CD4-positive, CD25-positive, alpha-beta regulatory T cell (primary cell): ENCODE data around the gene KLRC4. TPM values are rescaled to one million over a fixed set of nuclear protein-coding genes. Genes with fewer than 3 reads are reported as not detected.
"Not testable (repeated sequence)": the region's sequence is repeated elsewhere in the genome, so short reads cannot be mapped to it uniquely, and the experiment has no call there.

ENCODE experiments used
- ATAC-seq, 2 donors: fragments of 150-1000 bp; cut with Tn5 transposase; one replicate each; pipeline ENCODE4 v1.10.0; 2021; ENCODE audit warnings: low read depth in 2 of 2, moderate number of reproducible peaks in 2 of 2, moderate library complexity in 1 of 2
- DNase-seq, 3 donors: peaks; one replicate each; pipeline versions ENCODE4 v3.0.0 to v3.0.0-alpha.2; 2012 to 2022; ENCODE audit warnings: mixed read lengths in 1 of 3
- H3K27ac ChIP-seq: one replicate; pipeline ENCODE4 v1.7.0; 2013; ENCODE audit warnings: mild to moderate bottlenecking, low read length; ENCODE audit not compliant: insufficient read depth, poor library complexity, severe bottlenecking
- H3K27me3 ChIP-seq: one replicate; pipeline ENCODE4 v1.7.0; 2013; ENCODE audit warnings: low read length; ENCODE audit not compliant: control insufficient read depth, insufficient read depth
- H3K36me3 ChIP-seq: one replicate; pipeline ENCODE4 v1.7.0; 2013; ENCODE audit warnings: mild to moderate bottlenecking, low read length, moderate library complexity; ENCODE audit not compliant: control insufficient read depth, insufficient read depth
- H3K4me1 ChIP-seq: 2 replicates; pipeline ENCODE4 v1.7.0; 2013; ENCODE audit warnings: mild to moderate bottlenecking, low read length; ENCODE audit not compliant: insufficient read depth, control insufficient read depth, poor library complexity, severe bottlenecking
- H3K4me3 ChIP-seq: one replicate; pipeline ENCODE4 v1.7.0; 2013; ENCODE audit warnings: low read depth, mild to moderate bottlenecking, low read length, moderate library complexity
- H3K9me3 ChIP-seq, 2 experiments: 1 replicate in 1 of 2; 2 replicates in 1 of 2; pipeline ENCODE4 v1.7.0; 2013; ENCODE audit warnings: low read length in 2 of 2, mild to moderate bottlenecking in 1 of 2, moderate library complexity in 1 of 2; ENCODE audit not compliant: control insufficient read depth in 2 of 2
- H3K27ac Mint-ChIP-seq, 3 donors: one replicate each; pipeline ENCODE4 v1.8.0; 2020 to 2022; ENCODE audit warnings: mild to moderate bottlenecking in 3 of 3, mixed read lengths in 3 of 3, moderate library complexity in 2 of 3
- H3K27me3 Mint-ChIP-seq: one replicate; pipeline ENCODE4 v1.8.0; 2022; ENCODE audit warnings: mild to moderate bottlenecking, mixed read lengths
- H3K36me3 Mint-ChIP-seq: one replicate; pipeline ENCODE4 v1.8.0; 2020; ENCODE audit warnings: mixed read lengths
- H3K4me1 Mint-ChIP-seq, 4 donors: one replicate each; pipeline ENCODE4 v1.8.0; 2020 to 2022; ENCODE audit warnings: mixed read lengths in 4 of 4, mild to moderate bottlenecking in 1 of 4
- H3K4me3 Mint-ChIP-seq, 4 donors: one replicate each; pipeline ENCODE4 v1.8.0; 2020 to 2022; ENCODE audit warnings: mild to moderate bottlenecking in 4 of 4, mixed read lengths in 4 of 4, moderate library complexity in 3 of 4
- H3K9me3 Mint-ChIP-seq, 7 donors: one replicate each; pipeline ENCODE4 v1.8.0; 2020 to 2022; ENCODE audit warnings: mixed read lengths in 7 of 7, mild to moderate bottlenecking in 3 of 7, moderate library complexity in 2 of 7
- polyA plus RNA-seq, 4 donors: library from polyadenylated mRNA; unstranded; fragments of 300-500 nt; fragmentation: Illumina TruSeq; gene quantifications; one replicate each; pipeline ENCODE4 v1.2.3, GENCODE V29; 2021
- total RNA-seq: library from RNA; stranded (reverse); gene quantifications from one replicate; pipeline ENCODE4 v1.2.3, GENCODE V29; 2022

KLRC4 gene
- total and polyA plus RNA-seq, 5 donors from 2014 or later = not detected

GRCh38 chr12:10396176-10396575 is 13.4 kb downstream of the KLRC4 start:
- H3K27ac Mint-ChIP-seq, H3K27ac ChIP-seq, H3K4me3 Mint-ChIP-seq, H3K9me3 ChIP-seq, H3K27me3 ChIP-seq, H3K36me3 ChIP-seq, H3K4me1 ChIP-seq, H3K4me3 ChIP-seq, H3K36me3 Mint-ChIP-seq, DNase-seq, H3K9me3 Mint-ChIP-seq, H3K4me1 Mint-ChIP-seq, ATAC-seq: not testable (repeated sequence)
- H3K27me3 Mint-ChIP-seq = peaks cover 10% of the 10 kb centered on the region

GRCh38 chr12:10395390-10395998 is 14.1 kb downstream of the KLRC4 start:
- Mint-ChIP-seq H3K9me3 (no peaks in the 10 kb centered on the region), H3K4me1 (peaks cover 0 to 4% (median 0%) of the 10 kb centered on the region in 4 donors), H3K27ac (no peak overlapping the region), H3K4me3 (no peak overlapping the region), H3K36me3 (no peaks in the 10 kb centered on the region), H3K27me3 (peaks cover 10% of the 10 kb centered on the region)
- ATAC-seq = no peak
- Histone ChIP-seq H3K27me3 (no peaks in the 10 kb centered on the region), H3K4me1 (no peaks in the 10 kb centered on the region), H3K9me3 (no peaks in the 10 kb centered on the region), H3K36me3 (no peaks in the 10 kb centered on the region), H3K4me3 (no peak overlapping the region), H3K27ac (no peak overlapping the region)
- DNase-seq = no peak

- H3K27ac ChIP-seq, H3K4me1 Mint-ChIP-seq, H3K27ac Mint-ChIP-seq, H3K9me3 Mint-ChIP-seq, DNase-seq, H3K4me3 Mint-ChIP-seq, H3K36me3 ChIP-seq, H3K9me3 ChIP-seq, H3K27me3 ChIP-seq, H3K4me1 ChIP-seq, H3K4me3 ChIP-seq, ATAC-seq, H3K36me3 Mint-ChIP-seq: not testable (repeated sequence)
- peaks cover 13% of the 10 kb centered on the region for H3K27me3 Mint-ChIP-seq
Measured at GRCh38 chr12:10394531-10395152, 14.9 kb downstream of the KLRC4 start.

GRCh38 chr12:10393291-10393690 is 16.3 kb downstream of the KLRC4 start:
- Mint-ChIP-seq H3K9me3 (no peaks in the 10 kb centered on the region), H3K27ac (no peak overlapping the region), H3K4me3 (no peak overlapping the region), H3K36me3 (no peaks in the 10 kb centered on the region), H3K4me1 (peaks cover 0 to 8% (median 3%) of the 10 kb centered on the region in 4 donors), H3K27me3 (peaks cover 9% of the 10 kb centered on the region)
- H3K27ac ChIP-seq = no peak overlapping the region
- no peaks in the 10 kb centered on the region for H3K27me3 ChIP-seq
- DNase-seq (no peak), ATAC-seq (no peak)
- no peak overlapping the region for H3K4me3 ChIP-seq
- H3K36me3 ChIP-seq = no peaks in the 10 kb centered on the region
- no peaks in the 10 kb centered on the region for H3K4me1 ChIP-seq
- no peaks in the 10 kb centered on the region for H3K9me3 ChIP-seq

GRCh38 chr12:10392394-10392930 is 17.1 kb downstream of the KLRC4 start:
- Mint-ChIP-seq H3K4me3 (no peak overlapping the region), H3K27me3 (peaks cover 9% of the 10 kb centered on the region), H3K27ac (peak overlapping the region in 1 of 3 donors; percentile 43), H3K36me3 (no peaks in the 10 kb centered on the region), H3K4me1 (peaks cover 0 to 8% (median 3%) of the 10 kb centered on the region in 4 donors), H3K9me3 (no peaks in the 10 kb centered on the region)
- no peaks in the 10 kb centered on the region for H3K4me1 ChIP-seq
- no peak for ATAC-seq
- no peaks in the 10 kb centered on the region for H3K27me3 ChIP-seq
- H3K27ac ChIP-seq = no peak overlapping the region
- no peaks in the 10 kb centered on the region for H3K9me3 ChIP-seq
- no peaks in the 10 kb centered on the region for H3K36me3 ChIP-seq
- H3K4me3 ChIP-seq = no peak overlapping the region
- DNase-seq = no peak

GRCh38 chr12:10390991-10391390 is 18.6 kb downstream of the KLRC4 start:
- H3K9me3 ChIP-seq, H3K4me3 Mint-ChIP-seq, ATAC-seq, H3K27ac Mint-ChIP-seq, H3K4me1 ChIP-seq, H3K27me3 ChIP-seq, H3K27ac ChIP-seq, H3K36me3 Mint-ChIP-seq, DNase-seq, H3K27me3 Mint-ChIP-seq, H3K36me3 ChIP-seq, H3K9me3 Mint-ChIP-seq, H3K4me3 ChIP-seq, H3K4me1 Mint-ChIP-seq: not testable (repeated sequence)

GRCh38 chr12:10389904-10390303 is 19.7 kb downstream of the KLRC4 start, which contains the start of gene KLRK1:
TSS of gene KLRK1 (minus strand) at chr12:10390041. CDS start at chr12:10388810, 1,231 bp downstream.
- H3K27me3 Mint-ChIP-seq = peaks cover 14% of the 10 kb centered on the region
- DNase-seq (no peak), ATAC-seq (no peak)
- H3K4me1 Mint-ChIP-seq = peaks cover 0 to 6% (median 2%) of the 10 kb centered on the region in 4 donors
- no peaks in the 10 kb centered on the region for H3K9me3 Mint-ChIP-seq
- no peaks in the 10 kb centered on the region for H3K36me3 ChIP-seq
- H3K4me1 ChIP-seq = no peaks in the 10 kb centered on the region
- H3K27ac Mint-ChIP-seq = peak within 1 kb of the TSS in 1 of 3 donors; percentile 21
- no peaks in the 10 kb centered on the region for H3K27me3 ChIP-seq
- H3K36me3 Mint-ChIP-seq = no peaks in the 10 kb centered on the region
- no peak within 1 kb of the TSS for H3K27ac ChIP-seq
- no peaks in the 10 kb centered on the region for H3K9me3 ChIP-seq
- H3K4me3 ChIP-seq = no peak within 1 kb of the TSS
- no peak within 1 kb of the TSS for H3K4me3 Mint-ChIP-seq
